ENCODE measurements around the gene FARSA. TPM values are rescaled to one million over a fixed set of nuclear protein-coding genes. Genes with fewer than 3 reads are reported as not detected.

Gene FARSA
- total and polyA plus RNA-seq, 3 donors from 2014 or later = 53.8 to 65.3 (median 55.1) TPM

DNA sequence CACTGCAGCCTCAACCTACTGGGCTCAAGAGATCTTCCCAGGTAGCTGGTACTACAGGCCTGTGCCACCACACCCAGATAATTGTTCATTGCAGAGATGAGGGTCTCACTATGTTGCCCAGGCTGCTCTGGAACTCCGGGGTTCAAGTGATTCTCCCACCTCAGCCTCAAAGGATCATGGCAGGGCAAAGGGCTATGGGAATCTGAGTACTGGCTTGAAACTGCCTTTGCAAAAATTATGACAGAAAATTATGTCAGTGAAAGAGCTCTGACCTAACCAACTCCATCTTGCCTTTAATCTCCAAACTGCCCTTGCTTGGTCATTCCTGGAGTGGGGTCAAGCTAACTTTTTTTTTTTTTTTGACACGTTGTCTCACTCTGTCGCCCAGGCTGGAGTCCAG is 50.9 kb downstream of the FARSA start:
- TF ChIP-seq CTCF (IDR thresholded peaks at IDR 0.05) = no peak
- TF ChIP-seq POLR2A (IDR thresholded peaks at IDR 0.05) = no peak
- H3K4me1 ChIP-seq = peaks cover 8% of the 10 kb centered on the region

GRCh38 chr19:12881172-12881808 is 52.2 kb downstream of the FARSA start, which contains the start of gene DNASE2:
TSS of gene DNASE2 (minus strand) at chr19:12881449. CDS start at chr19:12881375, 74 bp downstream.
- TF ChIP-seq CTCF (IDR thresholded peaks at IDR 0.05) (no peak), POLR2A (IDR thresholded peaks at IDR 0.05) (peak; percentile 11)
- intact Hi-C loops (cut with DNase I; ENCODE audit: low total_unique reads) = no loop called here
- Histone ChIP-seq H3K36me3 (ENCODE audit: low read depth, missing control alignments) (no peaks in the 10 kb centered on the region), H3K4me1 (peaks cover 8% of the 10 kb centered on the region), H3K9me3 (no peaks in the 10 kb centered on the region), H3K4me3 (peak within 1 kb of the TSS; percentile 63 to 78), H3K27ac (peak within 1 kb of the TSS; percentile 67 to 86), H3K27me3 (no peaks in the 10 kb centered on the region)
- 1 to 2% methylated on average over 16 to 36 of the region's 38 CpGs for WGBS, 2 donors
- DNase-seq = peak; percentile 96

More for the DNA sequence above, 50.9 kb downstream of the FARSA start:
- no peak for DNase-seq
- Histone ChIP-seq H3K9me3 (no peaks in the 10 kb centered on the region), H3K27me3 (no peaks in the 10 kb centered on the region), H3K4me3 (no peak overlapping the region), H3K36me3 (ENCODE audit: low read depth, missing control alignments) (no peaks in the 10 kb centered on the region), H3K27ac (no peak overlapping the region)
- intact Hi-C loops (cut with DNase I; ENCODE audit: low total_unique reads) = no loop called here
- WGBS, 2 donors = 86 to 90% methylated on average over 2 to 3 of the region's 3 CpGs

DNA sequence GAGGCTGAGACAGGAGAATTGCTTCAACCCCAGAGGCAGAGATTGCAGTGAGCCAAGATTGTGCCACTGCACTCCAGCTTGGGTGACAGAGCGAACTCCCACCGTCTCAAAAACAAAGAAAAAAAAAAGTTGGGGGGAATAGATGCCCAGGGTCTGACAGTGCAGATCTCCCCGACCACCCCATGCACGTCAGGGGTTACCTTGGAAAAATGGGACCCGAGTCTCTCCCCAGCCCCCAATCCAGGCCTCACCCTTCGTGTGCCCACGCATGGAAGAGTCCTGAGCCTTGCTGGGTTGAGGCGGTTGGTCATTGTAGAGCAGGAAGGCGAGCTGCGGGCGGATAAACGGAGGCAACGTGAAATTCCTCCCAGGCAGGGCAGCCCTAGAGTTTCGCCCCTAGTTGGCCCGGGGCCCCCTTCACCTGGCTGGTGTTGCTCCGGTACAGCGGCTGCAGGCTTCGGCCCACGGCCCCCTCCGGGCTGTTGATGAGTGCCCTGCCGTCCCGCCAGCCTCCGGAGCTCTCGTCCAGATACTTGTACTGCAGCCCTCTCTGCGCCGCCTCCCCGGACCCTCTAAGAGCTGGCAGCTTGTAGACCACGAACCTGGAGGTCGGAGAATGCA is 52.9 kb downstream of the FARSA start:
- Histone ChIP-seq H3K27me3 (no peaks in the 10 kb centered on the region), H3K27ac (peak overlapping the region; percentile 67 to 86), H3K9me3 (no peaks in the 10 kb centered on the region), H3K4me1 (peaks cover 6% of the 10 kb centered on the region), H3K36me3 (ENCODE audit: low read depth, missing control alignments) (no peaks in the 10 kb centered on the region), H3K4me3 (peak overlapping the region; percentile 63 to 78)
- WGBS, 2 donors = 11 to 13% methylated on average over 28 to 29 of the region's 29 CpGs
- TF ChIP-seq POLR2A (IDR thresholded peaks at IDR 0.05) = no peak
- no peak for TF ChIP-seq CTCF (IDR thresholded peaks at IDR 0.05)
- peak; percentile 41 for DNase-seq
- intact Hi-C loops (cut with DNase I; ENCODE audit: low total_unique reads) = no loop called here

DNA sequence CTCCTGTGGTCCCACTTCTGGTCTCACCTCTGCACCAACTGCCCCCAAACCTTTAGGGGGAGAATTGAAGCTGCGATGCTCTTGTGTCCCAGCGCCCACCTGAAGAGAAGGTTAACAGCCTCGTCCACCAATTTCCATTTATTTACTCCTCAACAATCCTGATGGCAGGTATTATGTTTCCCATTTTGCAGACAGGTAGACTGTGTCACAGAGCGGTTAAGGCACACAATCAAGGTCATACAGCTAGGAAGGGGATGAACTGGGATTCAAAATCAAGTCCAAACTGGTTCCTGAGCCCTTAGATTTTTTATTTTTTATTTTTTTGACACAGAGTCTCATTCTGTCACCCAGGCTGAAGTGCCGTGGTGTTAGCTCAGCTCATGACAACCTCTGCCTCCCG is 58.4 kb downstream of the FARSA start:
- no peaks in the 10 kb centered on the region for H3K4me1 ChIP-seq
- no peaks in the 10 kb centered on the region for H3K36me3 ChIP-seq (ENCODE audit: low read depth, missing control alignments)
- no peaks in the 10 kb centered on the region for H3K9me3 ChIP-seq
- TF ChIP-seq POLR2A (IDR thresholded peaks at IDR 0.05) = no peak
- TF ChIP-seq CTCF (IDR thresholded peaks at IDR 0.05) = no peak
- WGBS, 2 donors = 78 to 83% methylated on average over 6 of the region's 6 CpGs
- H3K27me3 ChIP-seq = no peaks in the 10 kb centered on the region
- intact Hi-C loops (cut with DNase I; ENCODE audit: low total_unique reads) = no loop called here
- H3K27ac ChIP-seq = no peak overlapping the region
- DNase-seq = no peak
- no peak overlapping the region for H3K4me3 ChIP-seq
